K562 (cell line): ENCODE measurements around the gene CGB8. TPM values are rescaled to one million over a fixed set of nuclear protein-coding genes. Genes with fewer than 3 reads are reported as not detected.

Source experiments
- CTBP1 ChIP-seq: fragments of 450-650 bp; IDR thresholded peaks from 2 replicates; pipeline ENCODE4 v1.6.1; 2016; ENCODE audit warnings: borderline replicate concordance
- EZH2 ChIP-seq: IDR thresholded peaks from 2 replicates; pipeline ENCODE4 v1.6.1; 2012; ENCODE audit warnings: low read depth, mild to moderate bottlenecking, inconsistent platforms, low read length, borderline replicate concordance
- FOXK1 ChIP-seq: sonication (generic); formaldehyde crosslinking; IDR thresholded peaks from 2 replicates; pipeline ENCODE4 v1.8.0; 2022; ENCODE audit warnings: missing genetic modification reagents, mild to moderate bottlenecking, borderline replicate concordance
- HIVEP1 ChIP-seq: fragments of 250-450 bp; sonication (Bioruptor Pico); IDR thresholded peaks from 2 replicates; pipeline ENCODE4 v1.4.0; 2020; ENCODE audit warnings: mild to moderate bottlenecking
- KLF13 ChIP-seq: fragments of 450-650 bp; IDR thresholded peaks from 2 replicates; pipeline ENCODE4 v1.6.1; 2016; ENCODE audit warnings: missing genetic modification characterization, low read depth, mild to moderate bottlenecking, missing compliant biosample characterization, moderate library complexity, borderline replicate concordance
- MCM7 ChIP-seq, 2 experiments: fragments of 450-650 bp; IDR thresholded peaks; 2 replicates each; pipeline ENCODE4 v1.6.1; 2016 to 2018
- RBM14 ChIP-seq: fragments of 200-400 bp; formaldehyde crosslinking; IDR thresholded peaks from 2 replicates; pipeline ENCODE4 v1.6.1; 2018; ENCODE audit warnings: low read depth, mild to moderate bottlenecking, low read length, moderate library complexity, borderline replicate concordance; ENCODE audit not compliant: insufficient read depth
- SMAD1 ChIP-seq: fragments of 150-350 bp; IDR thresholded peaks from 2 replicates; pipeline ENCODE4 v1.6.1; 2014; ENCODE audit warnings: low read length, low read depth; ENCODE audit not compliant: partially characterized antibody
- ZBTB1 ChIP-seq: sonication (generic); formaldehyde crosslinking; IDR thresholded peaks from 2 replicates; pipeline ENCODE4 v1.8.1; 2023; ENCODE audit warnings: missing genetic modification reagents, low read depth, mild to moderate bottlenecking, borderline replicate concordance
- ZFX ChIP-seq: sonication (generic); formaldehyde crosslinking; IDR thresholded peaks from 2 replicates; pipeline ENCODE4 v1.8.0; 2022; ENCODE audit warnings: mild to moderate bottlenecking, missing genetic modification reagents, moderate library complexity
- ZNF253 ChIP-seq: fragments of 250-450 bp; sonication (Bioruptor Pico); conservative IDR thresholded peaks from 2 replicates; pipeline ENCODE4 v1.6.1; 2021; ENCODE audit warnings: mild to moderate bottlenecking
- ZNF695 ChIP-seq: fragments of 450-650 bp; formaldehyde crosslinking; IDR thresholded peaks from 2 replicates; pipeline ENCODE4 v1.4.0; 2020; ENCODE audit warnings: mild to moderate bottlenecking, moderate library complexity
- polyA plus RNA-seq, 8 experiments: library from polyadenylated mRNA; depleted of rRNA in 4 of 8; stranded (reverse) in 5 of 8; unstranded in 3 of 8; fragments of >200 nt; fragmentation: Nextera tagmentation in 2 of 8; fragmentation: Illumina TruSeq in 1 of 8; extraction: Ambion mirVana in 2 of 8; extraction: Trizol in 1 of 8; gene quantifications; 2 replicates each; pipeline versions ENCODE4 v1.2.1 to v1.2.3, GENCODE V29; 2011 to 2014; ENCODE audit warnings: inconsistent platforms in 1 of 8, missing spikeins in 1 of 8
- total RNA-seq, 7 experiments: library from RNA; depleted of rRNA in 6 of 7; stranded (reverse); fragments of >200 nt in 6 of 7; fragmentation: Illumina TruSeq in 2 of 7; extraction: Trizol in 2 of 7; gene quantifications; 2 replicates each; pipeline versions ENCODE4 v1.2.1 to v1.2.3, GENCODE V29; 2011 to 2021; ENCODE audit warnings: low replicate concordance in 1 of 7
- TF ChIP-seq, protein P1 (sequence below): fragments of 450-650 bp; IDR thresholded peaks from 2 replicates; pipeline ENCODE4 v1.6.1; 2017; ENCODE audit warnings: antibody characterized with exemption, mild to moderate bottlenecking
- TF ChIP-seq, protein P2 (sequence below): IDR thresholded peaks from 2 replicates; pipeline ENCODE4 v1.6.1; 2012; ENCODE audit warnings: low read depth, low read length, improper control_type of control experiment, borderline replicate concordance
- TF ChIP-seq, protein P3 (sequence below): fragments of 250-450 bp; sonication (Bioruptor Pico); IDR thresholded peaks from 2 replicates; pipeline ENCODE4 v1.9.0; 2021; ENCODE audit warnings: mild to moderate bottlenecking
- TF ChIP-seq, protein P4 (sequence below): sonication (generic); formaldehyde crosslinking; IDR thresholded peaks from 2 replicates; pipeline ENCODE4 v1.8.0; 2022; ENCODE audit warnings: mild to moderate bottlenecking, missing genetic modification reagents

CGB8 gene
- total and polyA plus RNA-seq, 9 of the 15 experiments (the other 6 are each of a cell fraction or from before 2014, with no cell fraction given), result not detected

DNA sequence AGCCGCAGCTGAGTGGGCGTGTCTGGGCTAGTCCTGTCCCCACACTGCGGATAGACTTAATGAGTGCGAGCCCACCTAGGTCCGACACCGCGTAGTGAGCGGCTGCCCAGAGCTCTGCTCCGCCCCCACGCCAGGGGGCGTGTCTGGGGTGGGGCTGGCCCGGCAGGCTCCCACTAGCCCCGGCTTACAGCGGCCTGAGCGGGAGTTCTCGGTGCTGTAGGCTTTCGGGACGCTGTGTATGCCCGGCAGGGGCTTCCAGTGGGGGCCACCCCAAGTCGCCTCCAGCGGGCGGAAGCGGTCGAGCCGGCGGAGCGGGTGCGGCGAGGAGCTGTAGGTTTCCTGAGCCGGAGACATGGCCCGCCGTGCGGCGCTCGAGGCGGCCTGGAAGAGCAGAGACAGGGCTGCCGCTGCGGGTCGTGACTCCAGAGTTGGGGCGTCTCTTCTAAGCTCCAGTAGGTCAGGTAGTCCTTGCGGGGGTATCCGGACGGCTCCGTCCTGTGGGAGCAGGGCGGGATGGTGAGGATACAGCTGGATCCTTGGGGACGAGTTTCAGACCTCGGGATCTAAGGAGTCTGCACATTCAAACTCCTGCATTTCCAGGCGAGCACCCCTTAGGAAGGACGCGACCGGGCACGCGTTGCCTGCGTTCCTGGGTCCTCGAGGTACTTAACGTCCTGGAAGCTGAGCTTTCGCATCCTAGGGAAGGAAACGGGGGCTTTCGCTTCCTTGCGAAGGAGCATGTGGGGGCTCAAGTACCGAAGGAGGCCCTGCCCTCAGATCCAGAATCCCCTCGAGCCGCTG is 7.4 kb upstream of the CGB8 start (continued):
- TF ChIP-seq, protein P1, sequence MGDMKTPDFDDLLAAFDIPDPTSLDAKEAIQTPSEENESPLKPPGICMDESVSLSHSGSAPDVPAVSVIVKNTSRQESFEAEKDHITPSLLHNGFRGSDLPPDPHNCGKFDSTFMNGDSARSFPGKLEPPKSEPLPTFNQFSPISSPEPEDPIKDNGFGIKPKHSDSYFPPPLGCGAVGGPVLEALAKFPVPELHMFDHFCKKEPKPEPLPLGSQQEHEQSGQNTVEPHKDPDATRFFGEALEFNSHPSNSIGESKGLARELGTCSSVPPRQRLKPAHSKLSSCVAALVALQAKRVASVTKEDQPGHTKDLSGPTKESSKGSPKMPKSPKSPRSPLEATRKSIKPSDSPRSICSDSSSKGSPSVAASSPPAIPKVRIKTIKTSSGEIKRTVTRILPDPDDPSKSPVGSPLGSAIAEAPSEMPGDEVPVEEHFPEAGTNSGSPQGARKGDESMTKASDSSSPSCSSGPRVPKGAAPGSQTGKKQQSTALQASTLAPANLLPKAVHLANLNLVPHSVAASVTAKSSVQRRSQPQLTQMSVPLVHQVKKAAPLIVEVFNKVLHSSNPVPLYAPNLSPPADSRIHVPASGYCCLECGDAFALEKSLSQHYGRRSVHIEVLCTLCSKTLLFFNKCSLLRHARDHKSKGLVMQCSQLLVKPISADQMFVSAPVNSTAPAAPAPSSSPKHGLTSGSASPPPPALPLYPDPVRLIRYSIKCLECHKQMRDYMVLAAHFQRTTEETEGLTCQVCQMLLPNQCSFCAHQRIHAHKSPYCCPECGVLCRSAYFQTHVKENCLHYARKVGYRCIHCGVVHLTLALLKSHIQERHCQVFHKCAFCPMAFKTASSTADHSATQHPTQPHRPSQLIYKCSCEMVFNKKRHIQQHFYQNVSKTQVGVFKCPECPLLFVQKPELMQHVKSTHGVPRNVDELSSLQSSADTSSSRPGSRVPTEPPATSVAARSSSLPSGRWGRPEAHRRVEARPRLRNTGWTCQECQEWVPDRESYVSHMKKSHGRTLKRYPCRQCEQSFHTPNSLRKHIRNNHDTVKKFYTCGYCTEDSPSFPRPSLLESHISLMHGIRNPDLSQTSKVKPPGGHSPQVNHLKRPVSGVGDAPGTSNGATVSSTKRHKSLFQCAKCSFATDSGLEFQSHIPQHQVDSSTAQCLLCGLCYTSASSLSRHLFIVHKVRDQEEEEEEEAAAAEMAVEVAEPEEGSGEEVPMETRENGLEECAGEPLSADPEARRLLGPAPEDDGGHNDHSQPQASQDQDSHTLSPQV, result no peak
- TF ChIP-seq ZBTB1 (CRISPR knock-in tag) (no peak), ZNF253 (CRISPR knock-in tag) (no peak), KLF13 (peak; percentile 86; the same call in 1 of the 2 replicates), EZH2 (no peak), MCM7 (IDR thresholded peaks at IDR 0.05) (no peak), ZFX (CRISPR knock-in tag) (peak; percentile 21; the same call in 1 of the 2 replicates), SMAD1 (no peak), FOXK1 (CRISPR knock-in tag) (no peak), RBM14 (no peak), CTBP1 (peak; percentile 31; the same call in 1 of the 2 replicates), ZNF695 (CRISPR knock-in tag) (no peak), HIVEP1 (CRISPR knock-in tag) (no peak)
- TF ChIP-seq, protein P2, sequence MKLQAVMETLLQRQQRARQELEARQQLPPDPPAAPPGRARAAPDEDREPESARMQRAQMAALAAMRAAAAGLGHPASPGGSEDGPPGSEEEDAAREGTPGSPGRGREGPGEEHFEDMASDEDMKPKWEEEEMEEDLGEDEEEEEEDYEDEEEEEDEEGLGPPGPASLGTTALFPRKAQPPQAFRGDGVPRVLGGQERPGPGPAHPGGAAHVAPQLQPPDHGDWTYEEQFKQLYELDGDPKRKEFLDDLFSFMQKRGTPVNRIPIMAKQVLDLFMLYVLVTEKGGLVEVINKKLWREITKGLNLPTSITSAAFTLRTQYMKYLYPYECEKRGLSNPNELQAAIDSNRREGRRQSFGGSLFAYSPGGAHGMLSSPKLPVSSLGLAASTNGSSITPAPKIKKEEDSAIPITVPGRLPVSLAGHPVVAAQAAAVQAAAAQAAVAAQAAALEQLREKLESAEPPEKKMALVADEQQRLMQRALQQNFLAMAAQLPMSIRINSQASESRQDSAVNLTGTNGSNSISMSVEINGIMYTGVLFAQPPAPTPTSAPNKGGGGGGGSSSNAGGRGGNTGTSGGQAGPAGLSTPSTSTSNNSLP, result no peak
- TF ChIP-seq, protein P3, sequence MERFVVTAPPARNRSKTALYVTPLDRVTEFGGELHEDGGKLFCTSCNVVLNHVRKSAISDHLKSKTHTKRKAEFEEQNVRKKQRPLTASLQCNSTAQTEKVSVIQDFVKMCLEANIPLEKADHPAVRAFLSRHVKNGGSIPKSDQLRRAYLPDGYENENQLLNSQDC (CRISPR knock-in tag), result no peak
- TF ChIP-seq, protein P4, sequence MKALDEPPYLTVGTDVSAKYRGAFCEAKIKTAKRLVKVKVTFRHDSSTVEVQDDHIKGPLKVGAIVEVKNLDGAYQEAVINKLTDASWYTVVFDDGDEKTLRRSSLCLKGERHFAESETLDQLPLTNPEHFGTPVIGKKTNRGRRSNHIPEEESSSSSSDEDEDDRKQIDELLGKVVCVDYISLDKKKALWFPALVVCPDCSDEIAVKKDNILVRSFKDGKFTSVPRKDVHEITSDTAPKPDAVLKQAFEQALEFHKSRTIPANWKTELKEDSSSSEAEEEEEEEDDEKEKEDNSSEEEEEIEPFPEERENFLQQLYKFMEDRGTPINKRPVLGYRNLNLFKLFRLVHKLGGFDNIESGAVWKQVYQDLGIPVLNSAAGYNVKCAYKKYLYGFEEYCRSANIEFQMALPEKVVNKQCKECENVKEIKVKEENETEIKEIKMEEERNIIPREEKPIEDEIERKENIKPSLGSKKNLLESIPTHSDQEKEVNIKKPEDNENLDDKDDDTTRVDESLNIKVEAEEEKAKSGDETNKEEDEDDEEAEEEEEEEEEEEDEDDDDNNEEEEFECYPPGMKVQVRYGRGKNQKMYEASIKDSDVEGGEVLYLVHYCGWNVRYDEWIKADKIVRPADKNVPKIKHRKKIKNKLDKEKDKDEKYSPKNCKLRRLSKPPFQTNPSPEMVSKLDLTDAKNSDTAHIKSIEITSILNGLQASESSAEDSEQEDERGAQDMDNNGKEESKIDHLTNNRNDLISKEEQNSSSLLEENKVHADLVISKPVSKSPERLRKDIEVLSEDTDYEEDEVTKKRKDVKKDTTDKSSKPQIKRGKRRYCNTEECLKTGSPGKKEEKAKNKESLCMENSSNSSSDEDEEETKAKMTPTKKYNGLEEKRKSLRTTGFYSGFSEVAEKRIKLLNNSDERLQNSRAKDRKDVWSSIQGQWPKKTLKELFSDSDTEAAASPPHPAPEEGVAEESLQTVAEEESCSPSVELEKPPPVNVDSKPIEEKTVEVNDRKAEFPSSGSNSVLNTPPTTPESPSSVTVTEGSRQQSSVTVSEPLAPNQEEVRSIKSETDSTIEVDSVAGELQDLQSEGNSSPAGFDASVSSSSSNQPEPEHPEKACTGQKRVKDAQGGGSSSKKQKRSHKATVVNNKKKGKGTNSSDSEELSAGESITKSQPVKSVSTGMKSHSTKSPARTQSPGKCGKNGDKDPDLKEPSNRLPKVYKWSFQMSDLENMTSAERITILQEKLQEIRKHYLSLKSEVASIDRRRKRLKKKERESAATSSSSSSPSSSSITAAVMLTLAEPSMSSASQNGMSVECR (CRISPR knock-in tag), result peak; percentile 77
